ENCODE results near the gene TCAF1. TPM values are rescaled to one million over a fixed set of nuclear protein-coding genes. Genes with fewer than 3 reads are reported as not detected.

Gene TCAF1, protein sequence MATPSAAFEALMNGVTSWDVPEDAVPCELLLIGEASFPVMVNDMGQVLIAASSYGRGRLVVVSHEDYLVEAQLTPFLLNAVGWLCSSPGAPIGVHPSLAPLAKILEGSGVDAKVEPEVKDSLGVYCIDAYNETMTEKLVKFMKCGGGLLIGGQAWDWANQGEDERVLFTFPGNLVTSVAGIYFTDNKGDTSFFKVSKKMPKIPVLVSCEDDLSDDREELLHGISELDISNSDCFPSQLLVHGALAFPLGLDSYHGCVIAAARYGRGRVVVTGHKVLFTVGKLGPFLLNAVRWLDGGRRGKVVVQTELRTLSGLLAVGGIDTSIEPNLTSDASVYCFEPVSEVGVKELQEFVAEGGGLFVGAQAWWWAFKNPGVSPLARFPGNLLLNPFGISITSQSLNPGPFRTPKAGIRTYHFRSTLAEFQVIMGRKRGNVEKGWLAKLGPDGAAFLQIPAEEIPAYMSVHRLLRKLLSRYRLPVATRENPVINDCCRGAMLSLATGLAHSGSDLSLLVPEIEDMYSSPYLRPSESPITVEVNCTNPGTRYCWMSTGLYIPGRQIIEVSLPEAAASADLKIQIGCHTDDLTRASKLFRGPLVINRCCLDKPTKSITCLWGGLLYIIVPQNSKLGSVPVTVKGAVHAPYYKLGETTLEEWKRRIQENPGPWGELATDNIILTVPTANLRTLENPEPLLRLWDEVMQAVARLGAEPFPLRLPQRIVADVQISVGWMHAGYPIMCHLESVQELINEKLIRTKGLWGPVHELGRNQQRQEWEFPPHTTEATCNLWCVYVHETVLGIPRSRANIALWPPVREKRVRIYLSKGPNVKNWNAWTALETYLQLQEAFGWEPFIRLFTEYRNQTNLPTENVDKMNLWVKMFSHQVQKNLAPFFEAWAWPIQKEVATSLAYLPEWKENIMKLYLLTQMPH
- 172 and 182 TPM in 2 replicates for polyA plus RNA-seq
- polyA minus RNA-seq, result 316 and 346 TPM in 2 replicates

DNA sequence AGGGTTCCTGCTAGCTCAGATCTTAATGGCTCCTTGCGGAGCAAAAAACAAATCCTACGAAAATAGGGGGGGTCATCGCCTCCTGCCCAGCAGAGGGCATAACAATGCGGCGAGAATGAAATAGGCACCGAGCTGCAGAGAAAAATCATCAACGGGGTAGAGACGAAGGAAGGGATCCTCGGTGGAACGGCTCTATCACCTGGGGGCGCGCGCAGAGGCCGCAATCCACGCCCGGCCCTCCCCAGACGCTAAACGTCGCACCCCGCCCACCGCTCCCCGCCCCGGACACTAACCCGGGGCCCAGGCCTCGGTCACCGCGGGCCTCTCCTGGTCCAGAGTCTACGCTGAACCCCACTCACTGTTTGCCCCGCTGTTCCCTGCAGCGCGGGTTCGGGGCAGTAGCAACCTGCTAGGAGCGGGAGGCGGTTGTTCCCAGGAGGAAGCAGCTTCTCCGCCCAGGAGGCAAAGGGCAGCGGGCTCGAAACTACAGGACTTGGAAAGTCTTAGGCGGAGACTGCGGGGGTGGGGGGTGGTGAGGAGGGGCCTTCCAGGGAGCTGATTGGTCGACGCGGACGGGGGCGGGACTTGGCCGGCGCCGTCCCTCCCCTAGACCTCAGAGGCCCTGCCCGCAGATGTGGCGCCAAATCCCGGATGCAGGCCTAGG, at the start of gene TCAF1:
Gene TCAF1, minus strand, starts transcription at position 509 of the 664 bp plus-strand sequence. CDS start 25,568 bp downstream, outside the sequence.
- Histone ChIP-seq H3F3A (ENCODE audit: insufficient read depth, low read length, poor library complexity, severe bottlenecking) (peaks cover 5% of the 10 kb centered on the region), H2AFZ (ENCODE audit: low read depth, low read length) (peak within 1 kb of the TSS; percentile 95), H4K20me1 (ENCODE audit: insufficient read depth) (no peaks in the 10 kb centered on the region), H3K4me3 (ENCODE audit: low read length) (peak within 1 kb of the TSS; percentile 94), H3K36me3 (ENCODE audit: insufficient read depth, low read length) (no peaks in the 10 kb centered on the region), H3K79me2 (replicated peaks; ENCODE audit: insufficient read depth, low read length) (peaks cover 42% of the 10 kb centered on the region), H3K27ac (ENCODE audit: low read length) (peak within 1 kb of the TSS; percentile 94), H3K9ac (ENCODE audit: low read length) (peak within 1 kb of the TSS; percentile 91), H3K27me3 (ENCODE audit: insufficient read depth, low read depth, low read length) (no peaks in the 10 kb centered on the region), H3K9me3 (ENCODE audit: low read length) (no peaks in the 10 kb centered on the region), H3K4me2 (ENCODE audit: low read length) (peak within 1 kb of the TSS; percentile 61), H3K9me2 (ENCODE audit: insufficient read depth, low read length) (no peaks in the 10 kb centered on the region)
- TF ChIP-seq POLR2AphosphoS5 (IDR thresholded peaks at IDR 0.05) (peak; percentile 93), EZH2 (IDR thresholded peaks at IDR 0.05; ENCODE audit: borderline replicate concordance, insufficient read depth, low read length, poor library complexity, severe bottlenecking) (no peak), EP300 (conservative IDR thresholded peaks at IDR 0.05; ENCODE audit: poor library complexity, severe bottlenecking) (no peak), RAD21 (conservative IDR thresholded peaks at IDR 0.05) (peak; percentile 57), MXI1 (conservative IDR thresholded peaks at IDR 0.05; ENCODE audit: poor library complexity, severe bottlenecking) (peak; percentile 41), SMC3 (conservative IDR thresholded peaks at IDR 0.05; ENCODE audit: poor library complexity) (peak; percentile 71), TAF1 (IDR thresholded peaks at IDR 0.05; ENCODE audit: low read depth) (no peak)
- TF ChIP-seq, protein P1, sequence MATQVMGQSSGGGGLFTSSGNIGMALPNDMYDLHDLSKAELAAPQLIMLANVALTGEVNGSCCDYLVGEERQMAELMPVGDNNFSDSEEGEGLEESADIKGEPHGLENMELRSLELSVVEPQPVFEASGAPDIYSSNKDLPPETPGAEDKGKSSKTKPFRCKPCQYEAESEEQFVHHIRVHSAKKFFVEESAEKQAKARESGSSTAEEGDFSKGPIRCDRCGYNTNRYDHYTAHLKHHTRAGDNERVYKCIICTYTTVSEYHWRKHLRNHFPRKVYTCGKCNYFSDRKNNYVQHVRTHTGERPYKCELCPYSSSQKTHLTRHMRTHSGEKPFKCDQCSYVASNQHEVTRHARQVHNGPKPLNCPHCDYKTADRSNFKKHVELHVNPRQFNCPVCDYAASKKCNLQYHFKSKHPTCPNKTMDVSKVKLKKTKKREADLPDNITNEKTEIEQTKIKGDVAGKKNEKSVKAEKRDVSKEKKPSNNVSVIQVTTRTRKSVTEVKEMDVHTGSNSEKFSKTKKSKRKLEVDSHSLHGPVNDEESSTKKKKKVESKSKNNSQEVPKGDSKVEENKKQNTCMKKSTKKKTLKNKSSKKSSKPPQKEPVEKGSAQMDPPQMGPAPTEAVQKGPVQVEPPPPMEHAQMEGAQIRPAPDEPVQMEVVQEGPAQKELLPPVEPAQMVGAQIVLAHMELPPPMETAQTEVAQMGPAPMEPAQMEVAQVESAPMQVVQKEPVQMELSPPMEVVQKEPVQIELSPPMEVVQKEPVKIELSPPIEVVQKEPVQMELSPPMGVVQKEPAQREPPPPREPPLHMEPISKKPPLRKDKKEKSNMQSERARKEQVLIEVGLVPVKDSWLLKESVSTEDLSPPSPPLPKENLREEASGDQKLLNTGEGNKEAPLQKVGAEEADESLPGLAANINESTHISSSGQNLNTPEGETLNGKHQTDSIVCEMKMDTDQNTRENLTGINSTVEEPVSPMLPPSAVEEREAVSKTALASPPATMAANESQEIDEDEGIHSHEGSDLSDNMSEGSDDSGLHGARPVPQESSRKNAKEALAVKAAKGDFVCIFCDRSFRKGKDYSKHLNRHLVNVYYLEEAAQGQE (IDR thresholded peaks at IDR 0.05; ENCODE audit: borderline replicate concordance), result peak; percentile 88
- TF ChIP-seq, protein P2, sequence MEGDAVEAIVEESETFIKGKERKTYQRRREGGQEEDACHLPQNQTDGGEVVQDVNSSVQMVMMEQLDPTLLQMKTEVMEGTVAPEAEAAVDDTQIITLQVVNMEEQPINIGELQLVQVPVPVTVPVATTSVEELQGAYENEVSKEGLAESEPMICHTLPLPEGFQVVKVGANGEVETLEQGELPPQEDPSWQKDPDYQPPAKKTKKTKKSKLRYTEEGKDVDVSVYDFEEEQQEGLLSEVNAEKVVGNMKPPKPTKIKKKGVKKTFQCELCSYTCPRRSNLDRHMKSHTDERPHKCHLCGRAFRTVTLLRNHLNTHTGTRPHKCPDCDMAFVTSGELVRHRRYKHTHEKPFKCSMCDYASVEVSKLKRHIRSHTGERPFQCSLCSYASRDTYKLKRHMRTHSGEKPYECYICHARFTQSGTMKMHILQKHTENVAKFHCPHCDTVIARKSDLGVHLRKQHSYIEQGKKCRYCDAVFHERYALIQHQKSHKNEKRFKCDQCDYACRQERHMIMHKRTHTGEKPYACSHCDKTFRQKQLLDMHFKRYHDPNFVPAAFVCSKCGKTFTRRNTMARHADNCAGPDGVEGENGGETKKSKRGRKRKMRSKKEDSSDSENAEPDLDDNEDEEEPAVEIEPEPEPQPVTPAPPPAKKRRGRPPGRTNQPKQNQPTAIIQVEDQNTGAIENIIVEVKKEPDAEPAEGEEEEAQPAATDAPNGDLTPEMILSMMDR (IDR thresholded peaks at IDR 0.05; ENCODE audit: poor library complexity, severe bottlenecking), result peak; percentile 67

All from neural cell (in vitro differentiated cells).